Measurements from ENCODE around the gene NME2.

NME2 gene

DNA sequence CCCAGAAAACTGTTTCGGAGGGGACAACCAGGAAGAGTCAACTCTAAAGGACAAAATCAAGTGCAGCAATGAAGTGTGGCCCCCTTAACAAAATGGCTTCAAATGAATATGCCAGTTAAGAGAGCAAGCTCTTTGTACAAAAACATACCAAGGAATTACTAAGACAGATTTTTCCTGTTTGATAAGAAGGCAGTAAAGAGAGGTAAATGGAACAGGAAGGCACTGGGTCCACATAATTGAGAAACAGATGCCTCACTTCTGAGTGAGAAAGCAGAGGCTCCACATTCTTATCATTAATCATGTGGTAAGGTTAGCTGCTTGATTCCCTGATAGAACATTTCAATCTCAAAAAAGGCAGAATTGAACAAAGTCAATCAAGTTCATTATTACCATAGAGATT lies 48.7 kb downstream of the NME2 start:
- DNase-seq, result no peak

DNA sequence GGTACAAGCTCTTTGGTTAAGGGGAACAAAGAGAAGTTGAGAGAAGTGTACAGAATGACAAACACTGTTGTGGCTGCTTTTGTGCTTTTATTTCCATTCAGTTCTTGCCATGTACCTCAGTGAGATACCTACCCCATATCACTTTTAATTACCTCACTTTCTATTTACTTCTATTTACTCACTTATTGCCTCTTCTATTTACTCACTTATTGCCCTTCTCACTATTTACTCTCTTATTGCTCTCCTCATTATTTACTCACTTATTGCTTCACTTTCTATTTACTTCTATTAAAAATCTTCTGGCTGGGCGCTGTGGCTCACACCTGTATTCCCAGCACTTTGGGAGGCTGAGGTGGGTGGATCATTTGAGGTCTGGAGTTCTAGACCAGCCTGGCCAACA lies 51.7 kb downstream of the NME2 start:
- DNase-seq, result no peak

DNA sequence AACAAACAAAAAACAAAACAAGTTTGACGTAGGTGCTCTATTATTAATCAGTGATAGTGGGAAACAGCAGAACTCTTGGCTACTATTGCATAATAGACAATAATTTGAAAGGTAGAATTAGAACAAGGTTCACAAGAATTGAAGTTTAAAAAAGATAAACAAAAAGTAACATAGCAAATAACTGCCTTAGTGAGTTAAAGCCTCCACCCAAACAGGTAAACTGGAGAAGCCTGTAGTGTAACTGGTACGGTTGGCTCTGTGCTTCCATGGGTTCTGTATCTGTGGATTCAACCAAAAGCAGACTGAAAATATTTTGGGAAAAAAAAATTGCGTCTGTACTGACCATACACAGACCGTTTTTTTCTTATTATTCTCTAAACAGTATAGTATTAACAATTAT lies 55.1 kb downstream of the NME2 start:
- DNase-seq, result no peak
